ENCODE results near the gene ZNF300.
"Not testable (repeated sequence)": the region's sequence is repeated elsewhere in the genome, so short reads cannot be mapped to it uniquely, and the experiment has no call there.

Gene ZNF300

DNA sequence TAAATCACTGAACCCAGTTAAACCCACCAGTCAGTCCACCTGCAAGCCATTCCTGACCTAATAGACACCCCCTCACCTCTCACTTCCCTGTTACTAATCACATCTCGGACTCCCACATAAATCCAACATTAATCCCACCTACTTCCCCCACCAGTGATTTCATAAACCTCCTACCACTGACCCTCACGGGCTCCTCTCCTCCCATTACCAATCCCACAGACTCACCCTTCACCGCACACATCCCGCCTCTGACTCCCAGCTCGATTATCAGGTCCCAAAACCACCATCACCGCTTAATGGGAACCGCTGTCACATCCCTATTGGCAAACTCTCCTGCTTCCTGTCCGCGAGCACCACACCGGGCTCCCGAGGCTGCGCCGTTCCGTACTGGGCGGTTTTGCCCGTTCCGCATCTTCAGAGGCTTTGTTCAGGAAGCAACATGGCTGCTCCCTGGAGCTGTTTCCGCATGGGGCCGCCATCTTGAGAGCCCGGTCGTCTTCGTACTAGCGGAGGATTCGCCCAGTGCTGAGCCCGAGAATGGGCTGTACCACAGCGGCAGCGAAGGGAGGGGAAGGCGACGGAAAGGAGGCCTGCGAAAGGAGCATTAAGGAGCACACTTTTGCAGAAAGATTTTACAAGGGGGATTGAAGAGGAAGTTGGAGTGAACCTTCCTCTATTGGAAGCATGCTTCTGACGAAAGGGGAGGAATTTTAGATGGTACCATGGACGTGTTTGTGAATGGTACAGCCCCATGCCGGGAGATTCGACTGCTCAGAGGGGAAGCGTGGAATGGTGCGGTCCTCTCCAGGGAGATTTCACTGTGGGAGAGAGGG lies at the start of gene ZNF300:
ZNF300 (minus strand) TSS at position 502 of the 833 bp plus-strand sequence. CDS start 1,825 bp downstream, outside the sequence.
- DNase-seq = peak; percentile 95

DNA sequence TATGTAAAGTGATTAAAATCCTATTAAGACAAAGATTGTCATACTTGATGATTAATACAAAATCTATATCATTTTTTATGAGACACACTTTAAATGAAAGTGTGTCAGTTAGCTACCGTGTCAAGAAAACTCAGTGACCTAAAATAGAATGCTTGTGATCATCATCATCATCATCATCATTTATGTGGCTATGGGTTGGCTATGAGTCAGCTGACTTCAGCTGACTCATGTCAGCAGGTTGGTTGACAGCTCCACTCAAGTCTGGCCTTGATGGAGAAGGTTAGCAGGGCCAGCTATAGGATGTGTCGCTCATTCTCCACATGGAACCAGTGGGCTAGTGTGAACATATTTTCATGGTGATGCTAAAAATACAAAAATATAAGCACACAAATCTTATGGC lies 43.8 kb upstream of the ZNF300 start:
- no peak for DNase-seq

GRCh38 chr5:150946351-150946905 lies 41.6 kb upstream of the ZNF300 start:
- DNase-seq = peak; percentile 84

GRCh38 chr5:150945947-150946346 lies 41.2 kb upstream of the ZNF300 start:
- DNase-seq = peak; percentile 7

- DNase-seq = peak; percentile 57
Measured at GRCh38 chr5:150945486-150945885, 40.7 kb upstream of the ZNF300 start.

- DNase-seq = no peak
Measured at GRCh38 chr5:150931368-150931965, 26.7 kb upstream of the ZNF300 start.

- peak; percentile 62 for DNase-seq
Measured at GRCh38 chr5:150918613-150919012, 13.8 kb upstream of the ZNF300 start.

- no peak for DNase-seq
Measured at GRCh38 chr5:150912312-150912814, 7.6 kb upstream of the ZNF300 start.

- DNase-seq = no peak
Measured at GRCh38 chr5:150905312-150905683, 518 bp upstream of the ZNF300 start.

GRCh38 chr5:150901446-150901845 lies 3.3 kb downstream of the ZNF300 start:
- DNase-seq = no peak

DNA sequence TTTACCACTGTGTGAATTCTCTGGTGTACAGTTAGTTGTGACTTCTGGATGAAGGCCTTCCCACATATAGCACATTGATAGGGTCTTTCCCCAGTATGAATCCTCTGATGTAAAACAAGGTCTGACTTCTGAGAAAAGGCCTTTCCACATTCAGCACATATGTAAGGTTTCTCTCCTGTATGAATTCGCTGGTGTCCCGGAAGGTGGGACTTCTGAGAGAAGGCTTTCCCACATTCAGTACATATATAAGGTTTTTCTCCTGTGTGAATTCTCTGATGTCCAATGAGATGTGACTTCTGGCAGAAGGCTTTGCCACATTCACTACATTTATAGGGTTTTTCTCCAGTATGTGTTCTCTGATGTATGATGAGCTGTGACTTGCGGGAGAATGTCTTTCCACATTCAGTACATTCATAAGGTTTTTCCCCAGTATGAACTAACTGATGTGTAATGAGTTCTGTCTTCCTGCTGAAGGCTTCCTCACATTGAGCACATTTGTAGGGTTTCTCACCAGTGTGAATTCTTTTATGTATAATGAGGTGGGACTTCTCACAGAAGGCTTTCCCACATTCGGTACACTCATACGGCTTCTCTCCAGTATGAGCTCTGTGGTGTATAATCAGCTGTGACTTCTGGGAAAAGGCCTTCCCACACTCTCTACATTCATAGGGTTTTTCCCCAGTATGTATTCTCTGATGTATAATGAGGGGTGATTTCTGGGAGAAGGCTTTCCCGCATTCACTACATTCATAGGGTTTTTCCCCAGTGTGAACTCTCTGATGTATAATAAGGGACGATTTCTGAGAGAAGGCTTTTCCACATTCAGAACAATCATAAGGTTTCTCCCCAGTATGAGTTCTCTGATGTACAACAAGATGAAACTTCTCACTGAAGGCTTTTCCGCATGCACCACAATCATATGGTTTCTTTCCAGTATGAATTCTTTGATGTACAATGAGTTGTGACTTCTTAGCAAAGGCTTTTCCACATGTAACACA lies 9.1 kb downstream of the ZNF300 start:
- DNase-seq = no peak

DNA sequence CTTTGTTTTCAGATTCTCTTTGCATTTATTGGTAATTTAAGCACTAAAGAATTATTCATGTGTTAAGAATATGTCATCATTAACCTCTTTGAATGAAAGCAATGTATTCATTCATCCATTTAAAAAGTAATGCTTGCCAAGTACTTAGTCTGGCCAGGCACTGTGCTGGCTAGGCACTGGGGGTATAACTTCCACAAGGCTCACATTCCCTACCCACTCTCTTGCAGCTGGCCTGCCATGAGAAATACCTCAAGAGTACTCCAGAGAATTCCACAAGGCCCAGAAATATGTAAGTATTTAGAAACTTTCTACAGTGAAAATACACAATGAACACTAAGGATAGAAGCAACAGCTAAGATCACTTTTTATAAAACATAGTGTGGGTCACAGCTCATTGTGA lies 25.4 kb downstream of the ZNF300 start:
- no peak for DNase-seq

- no peak for DNase-seq
Measured at GRCh38 chr5:150862070-150862469, 42.7 kb downstream of the ZNF300 start.

- no peak for DNase-seq
Measured at GRCh38 chr5:150860246-150860821, 44.4 kb downstream of the ZNF300 start.

DNA sequence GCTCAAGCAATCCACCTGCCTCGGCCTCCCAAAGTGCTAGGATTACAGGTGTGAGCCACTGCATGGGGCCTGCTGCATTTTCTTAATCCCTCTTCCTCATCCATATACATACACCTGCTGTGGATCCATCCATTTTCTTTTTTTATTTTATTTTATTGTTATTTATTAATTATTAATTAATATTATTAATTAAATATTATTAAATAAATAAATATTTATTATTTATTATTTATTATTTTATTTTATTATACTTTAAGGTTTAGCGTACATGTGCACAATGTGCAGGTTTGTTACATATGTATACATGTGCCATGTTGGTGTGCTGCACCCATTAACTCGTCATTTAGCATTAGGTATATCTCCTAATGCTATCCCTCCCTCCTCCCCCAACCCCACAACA lies 48.1 kb downstream of the ZNF300 start:
- not testable (repeated sequence) for DNase-seq

- DNase-seq = no peak
Measured at GRCh38 chr5:150853561-150853960, 51.2 kb downstream of the ZNF300 start.

DNA sequence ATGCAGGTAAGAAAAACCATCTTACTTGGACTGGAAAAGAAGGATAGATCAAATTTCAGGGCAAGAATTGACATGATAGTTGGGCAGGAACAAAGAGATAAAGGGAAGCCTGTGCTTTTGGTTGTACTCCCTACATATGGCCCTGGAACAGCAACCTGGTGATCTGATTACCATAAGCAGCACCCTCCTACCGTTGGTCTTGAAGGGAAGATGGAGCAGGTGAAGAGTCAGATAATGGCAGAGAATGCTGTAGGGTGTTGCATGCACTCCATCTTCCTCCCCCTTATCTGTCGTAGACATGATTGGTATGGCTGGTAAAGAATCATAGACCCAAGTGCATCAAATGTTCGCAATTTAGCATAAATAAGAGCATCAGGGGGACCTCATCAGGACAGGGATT lies 53.7 kb downstream of the ZNF300 start:
- DNase-seq = no peak

DNA sequence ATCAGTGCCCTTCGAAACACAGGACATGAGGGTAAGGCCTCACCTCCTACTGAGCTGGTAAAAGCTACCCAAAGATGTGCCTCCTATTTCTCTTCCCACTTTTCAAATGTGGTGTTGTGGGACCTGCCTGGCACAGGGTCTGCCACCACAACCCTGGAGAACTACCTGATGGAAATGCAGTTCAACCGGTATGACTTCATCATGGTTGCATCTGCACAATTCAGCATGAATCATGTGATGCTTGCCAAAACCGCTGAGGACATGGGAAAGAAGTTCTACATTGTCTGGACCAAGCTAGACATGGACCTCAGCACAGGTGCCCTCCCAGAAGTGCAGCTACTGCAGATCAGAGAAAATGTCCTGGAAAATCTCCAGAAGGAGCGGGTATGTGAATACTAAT lies 56.5 kb downstream of the ZNF300 start:
- no peak for DNase-seq

GRCh38 chr5:150847334-150847695 lies 57.5 kb downstream of the ZNF300 start:
- no peak for DNase-seq

- DNase-seq = peak; percentile 87
Measured at GRCh38 chr5:150846654-150847333, 58.0 kb downstream of the ZNF300 start.

- not testable (repeated sequence) for DNase-seq
Measured at GRCh38 chr5:150846308-150846653, 58.5 kb downstream of the ZNF300 start, which contains the start of gene IRGM. Gene IRGM, plus strand, starts transcription at chr5:150846521. Its CDS starts 1,603 bp downstream, at chr5:150848124.

Measured in fibroblast of upper back skin (primary cell).